ENCODE data around the gene STIMATE. TPM values are rescaled to one million over a fixed set of nuclear protein-coding genes. Genes with fewer than 3 reads are reported as not detected.

STIMATE gene
- total RNA-seq, 2 experiments from 2014 or later, result 18.1 to 19.0 TPM

DNA sequence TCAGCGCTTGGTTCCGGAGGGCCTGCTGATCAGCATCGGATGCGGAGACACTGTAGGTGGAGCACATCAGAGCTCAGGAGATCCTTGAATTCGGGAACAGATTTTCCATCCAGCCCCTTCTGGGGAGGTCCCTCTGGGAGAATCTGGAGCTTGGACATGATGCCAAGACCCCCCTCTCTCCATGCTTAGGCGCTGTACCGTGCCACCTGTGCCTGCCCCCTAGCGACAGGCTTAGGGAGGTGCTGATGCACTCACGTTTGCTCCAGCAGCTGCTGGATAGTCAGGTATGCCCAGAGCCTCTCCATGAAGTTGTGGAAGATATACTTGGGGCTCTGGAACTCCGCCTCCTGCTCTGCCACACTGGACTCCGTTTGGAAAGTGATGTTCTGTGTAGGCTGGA is 76.6 kb downstream of the STIMATE start:
- intact Hi-C loops (cut with micrococcal nuclease; ENCODE audit: unreplicated experiment), result loop anchor here (2.0 kb wide), 1 partner anchor 78 kb away; no protein-coding TSS in a partner anchor
- H3K27ac ChIP-seq (ENCODE audit: low read depth, low read length, poor library complexity, severe bottlenecking), result no peak overlapping the region
- H3K4me1 ChIP-seq (ENCODE audit: insufficient read depth, low read length, poor library complexity, severe bottlenecking), result no peaks in the 10 kb centered on the region
- no peaks in the 10 kb centered on the region for H3K36me3 ChIP-seq (ENCODE audit: insufficient read depth, low read length)
- ChIA-PET CTCF (ENCODE audit: unreplicated experiment) (interaction anchor here (0.6 to 1.0 kb wide), 2 partner anchors 79 to 101 kb away, joined by 3 read pairs; no protein-coding TSS in a partner anchor), POLR2A (no interaction called here)
- no peaks in the 10 kb centered on the region for H3K79me2 ChIP-seq (ENCODE audit: insufficient read depth, low read depth, low read length)
- no peaks in the 10 kb centered on the region for H3K9me2 ChIP-seq (ENCODE audit: insufficient read depth, low read length)
- H4K20me1 ChIP-seq (ENCODE audit: insufficient read depth, low read length), result no peaks in the 10 kb centered on the region
- TF ChIP-seq, protein P1, sequence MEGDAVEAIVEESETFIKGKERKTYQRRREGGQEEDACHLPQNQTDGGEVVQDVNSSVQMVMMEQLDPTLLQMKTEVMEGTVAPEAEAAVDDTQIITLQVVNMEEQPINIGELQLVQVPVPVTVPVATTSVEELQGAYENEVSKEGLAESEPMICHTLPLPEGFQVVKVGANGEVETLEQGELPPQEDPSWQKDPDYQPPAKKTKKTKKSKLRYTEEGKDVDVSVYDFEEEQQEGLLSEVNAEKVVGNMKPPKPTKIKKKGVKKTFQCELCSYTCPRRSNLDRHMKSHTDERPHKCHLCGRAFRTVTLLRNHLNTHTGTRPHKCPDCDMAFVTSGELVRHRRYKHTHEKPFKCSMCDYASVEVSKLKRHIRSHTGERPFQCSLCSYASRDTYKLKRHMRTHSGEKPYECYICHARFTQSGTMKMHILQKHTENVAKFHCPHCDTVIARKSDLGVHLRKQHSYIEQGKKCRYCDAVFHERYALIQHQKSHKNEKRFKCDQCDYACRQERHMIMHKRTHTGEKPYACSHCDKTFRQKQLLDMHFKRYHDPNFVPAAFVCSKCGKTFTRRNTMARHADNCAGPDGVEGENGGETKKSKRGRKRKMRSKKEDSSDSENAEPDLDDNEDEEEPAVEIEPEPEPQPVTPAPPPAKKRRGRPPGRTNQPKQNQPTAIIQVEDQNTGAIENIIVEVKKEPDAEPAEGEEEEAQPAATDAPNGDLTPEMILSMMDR (conservative IDR thresholded peaks at IDR 0.05; ENCODE audit: low read length), result peak; percentile 77
- no peak for TF ChIP-seq EZH2phosphoT487 (IDR thresholded peaks at IDR 0.05; ENCODE audit: borderline replicate concordance, low read depth, low read length)
- no peak overlapping the region for H3K4me2 ChIP-seq (ENCODE audit: low read length)
- no peaks in the 10 kb centered on the region for H3K9me3 ChIP-seq (ENCODE audit: low read length)
- H3K4me3 ChIP-seq (ENCODE audit: low read depth, low read length, poor library complexity, severe bottlenecking), result no peak overlapping the region
- no peak overlapping the region for H2AFZ ChIP-seq (ENCODE audit: low read length)
- no TSS peak for BruUV-seq (replicated peaks)
- peak; percentile 52 for DNase-seq (ENCODE audit: low spot score)

DNA sequence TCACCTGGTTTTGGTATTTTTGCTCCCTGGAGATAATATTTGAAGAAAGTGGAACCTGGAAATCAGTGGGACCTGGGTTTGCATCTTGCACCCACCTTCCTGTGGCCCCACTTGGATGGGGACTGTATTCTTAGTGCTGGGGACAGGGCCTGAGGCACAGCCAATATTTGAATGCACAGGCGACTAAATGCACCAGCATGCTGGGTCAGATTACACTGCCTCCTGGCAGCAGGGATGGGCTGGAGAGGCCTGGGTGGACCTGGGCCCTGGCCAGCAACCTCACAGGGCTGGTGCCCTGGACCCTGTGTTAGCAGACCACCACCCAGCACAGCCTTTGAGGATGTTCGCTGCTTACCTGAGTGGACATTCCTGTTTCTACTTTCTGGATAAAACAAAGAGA is 77.4 kb downstream of the STIMATE start:
- no peak overlapping the region for H2AFZ ChIP-seq (ENCODE audit: low read length)
- TF ChIP-seq, protein P1 (conservative IDR thresholded peaks at IDR 0.05; ENCODE audit: low read length), result no peak
- TF ChIP-seq EZH2phosphoT487 (IDR thresholded peaks at IDR 0.05; ENCODE audit: borderline replicate concordance, low read depth, low read length), result no peak
- H3K4me1 ChIP-seq (ENCODE audit: insufficient read depth, low read length, poor library complexity, severe bottlenecking), result no peaks in the 10 kb centered on the region
- no peaks in the 10 kb centered on the region for H3K79me2 ChIP-seq (ENCODE audit: insufficient read depth, low read depth, low read length)
- no peak overlapping the region for H3K27ac ChIP-seq (ENCODE audit: low read depth, low read length, poor library complexity, severe bottlenecking)
- no peak overlapping the region for H3K4me2 ChIP-seq (ENCODE audit: low read length)
- no peaks in the 10 kb centered on the region for H4K20me1 ChIP-seq (ENCODE audit: insufficient read depth, low read length)
- CTCF ChIA-PET (ENCODE audit: unreplicated experiment), result no interaction called here
- H3K36me3 ChIP-seq (ENCODE audit: insufficient read depth, low read length), result no peaks in the 10 kb centered on the region
- no peaks in the 10 kb centered on the region for H3K9me3 ChIP-seq (ENCODE audit: low read length)
- BruUV-seq (replicated peaks), result no TSS peak
- intact Hi-C loops (cut with micrococcal nuclease; ENCODE audit: unreplicated experiment), result loop anchor here (2.0 kb wide), 1 partner anchor 77 kb away; no protein-coding TSS in a partner anchor
- H3K4me3 ChIP-seq (ENCODE audit: low read depth, low read length, poor library complexity, severe bottlenecking), result no peak overlapping the region
- DNase-seq (ENCODE audit: low spot score), result no peak
- POLR2A ChIA-PET, result no interaction called here
- no peaks in the 10 kb centered on the region for H3K9me2 ChIP-seq (ENCODE audit: insufficient read depth, low read length)

DNA sequence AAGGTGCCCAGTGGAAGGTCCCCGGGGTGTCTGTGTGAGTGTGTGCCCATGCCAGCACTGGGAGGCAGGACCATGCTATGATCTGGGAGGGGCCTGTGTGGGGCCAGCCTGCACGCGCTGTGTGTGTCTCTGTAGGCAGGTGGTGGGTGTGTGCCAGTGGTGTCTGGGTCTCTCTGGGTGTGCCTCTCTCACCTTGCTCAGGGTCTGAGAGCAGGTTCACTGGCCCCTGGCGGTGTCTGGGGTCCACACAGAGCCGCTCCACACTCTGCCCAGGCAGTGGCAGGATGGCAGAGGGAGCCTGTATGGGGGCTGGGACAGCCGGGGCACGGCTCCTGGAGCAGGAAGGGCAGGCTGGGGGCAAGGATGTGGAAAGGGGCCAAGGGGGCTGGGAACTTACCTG is 79.5 kb downstream of the STIMATE start:
- intact Hi-C loops (cut with micrococcal nuclease; ENCODE audit: unreplicated experiment), result no loop called here
- H3K27ac ChIP-seq (ENCODE audit: low read depth, low read length, poor library complexity, severe bottlenecking), result no peak overlapping the region
- no peaks in the 10 kb centered on the region for H3K79me2 ChIP-seq (ENCODE audit: insufficient read depth, low read depth, low read length)
- no peaks in the 10 kb centered on the region for H3K36me3 ChIP-seq (ENCODE audit: insufficient read depth, low read length)
- H2AFZ ChIP-seq (ENCODE audit: low read length), result no peak overlapping the region
- H3K4me3 ChIP-seq (ENCODE audit: low read depth, low read length, poor library complexity, severe bottlenecking), result no peak overlapping the region
- no peaks in the 10 kb centered on the region for H3K9me2 ChIP-seq (ENCODE audit: insufficient read depth, low read length)
- BruUV-seq (replicated peaks), result no TSS peak
- H3K9me3 ChIP-seq (ENCODE audit: low read length), result no peaks in the 10 kb centered on the region
- ChIA-PET POLR2A (no interaction called here), CTCF (ENCODE audit: unreplicated experiment) (no interaction called here)
- TF ChIP-seq, protein P1 (conservative IDR thresholded peaks at IDR 0.05; ENCODE audit: low read length), result no peak
- no peak for TF ChIP-seq EZH2phosphoT487 (IDR thresholded peaks at IDR 0.05; ENCODE audit: borderline replicate concordance, low read depth, low read length)
- no peaks in the 10 kb centered on the region for H3K4me1 ChIP-seq (ENCODE audit: insufficient read depth, low read length, poor library complexity, severe bottlenecking)
- DNase-seq (ENCODE audit: low spot score), result no peak
- no peak overlapping the region for H3K4me2 ChIP-seq (ENCODE audit: low read length)
- no peaks in the 10 kb centered on the region for H4K20me1 ChIP-seq (ENCODE audit: insufficient read depth, low read length)

All from OCI-LY7 (cell line).